Measurements from ENCODE around the gene HTR5A. TPM values are rescaled to one million over a fixed set of nuclear protein-coding genes. Genes with fewer than 3 reads are reported as not detected.

HTR5A gene
- total and polyA plus RNA-seq, 2 donors (not counting 3 experiments of a cell fraction or from before 2014, with no cell fraction given): not detected

GRCh38 chr7:155115288-155115687 lies 45.2 kb downstream of the HTR5A start:
- TF ChIP-seq POLR2AphosphoS5 (IDR thresholded peaks at IDR 0.05; ENCODE audit: insufficient read depth, low read depth, low read length): no peak
- no peak for TF ChIP-seq EZH2 (IDR thresholded peaks at IDR 0.05; ENCODE audit: borderline replicate concordance, low read depth, low read length, severe bottlenecking)
- no peak for TF ChIP-seq FOS (IDR thresholded peaks at IDR 0.05; ENCODE audit: borderline replicate concordance, insufficient read depth, low read length)
- TF ChIP-seq POLR2A (IDR thresholded peaks at IDR 0.05; ENCODE audit: low read depth, low read length): no peak
- TF ChIP-seq MYC (IDR thresholded peaks at IDR 0.05; ENCODE audit: low read depth, low read length): no peak
- TF ChIP-seq GATA2 (IDR thresholded peaks at IDR 0.05; ENCODE audit: insufficient read depth, insufficient read length, low read depth, low read length): no peak
- TF ChIP-seq MAX (IDR thresholded peaks at IDR 0.05; ENCODE audit: insufficient read depth, insufficient read length): no peak
- TF ChIP-seq JUN (IDR thresholded peaks at IDR 0.05; ENCODE audit: borderline replicate concordance, insufficient read depth, insufficient read length, low read depth): no peak
- no peak for TF ChIP-seq CTCF (IDR thresholded peaks at IDR 0.05; ENCODE audit: extremely low read depth in 1 of 2, insufficient read depth in 1 of 2, low read depth in 1 of 2, low read length in 2 of 2)
- intact Hi-C loops (cut with micrococcal nuclease) (no loop called here), dilution Hi-C loops (cut with MboI; ENCODE audit: extremely low pct_ligation_motif_present, low sequenced_read_pairs) (no loop called here)
- H2AFZ ChIP-seq (ENCODE audit: low read depth, low read length): no peak overlapping the region
- FAIRE-seq (no peak), DNase-seq (ENCODE audit: low read depth, low spot score) (no peak)
- CTCF ChIA-PET: no interaction called here
- BruUV-seq (replicated peaks): no TSS peak
- H3K9ac ChIP-seq (replicated peaks; ENCODE audit: extremely low read depth, insufficient read depth, low read length): no peak overlapping the region
- H3K27me3 ChIP-seq (ENCODE audit: control insufficient read depth in 2 of 2, insufficient read depth in 2 of 2, low read length in 2 of 2): no peaks in the 10 kb centered on the region
- POLR2A ChIA-PET: no interaction called here
- H3K9me3 ChIP-seq (replicated peaks; ENCODE audit: control insufficient read depth, insufficient read depth, low read length): no peaks in the 10 kb centered on the region
- no peak overlapping the region for H3K27ac ChIP-seq (ENCODE audit: insufficient read depth, low read depth, low read length)
- no peaks in the 10 kb centered on the region for H3K36me3 ChIP-seq (ENCODE audit: control insufficient read depth in 2 of 2, extremely low read depth in 1 of 2, insufficient read depth in 2 of 2, low read length in 2 of 2)
- no peaks in the 10 kb centered on the region for H4K20me1 ChIP-seq (replicated peaks; ENCODE audit: control insufficient read depth, extremely low read depth, insufficient read depth, low read length)
- H3K79me2 ChIP-seq (ENCODE audit: control insufficient read depth, insufficient read depth, low read length): no peaks in the 10 kb centered on the region
- no peaks in the 10 kb centered on the region for H3K9me1 ChIP-seq (replicated peaks; ENCODE audit: control insufficient read depth, extremely low read depth, insufficient read depth, low read length)
- no peak overlapping the region for H3K4me3 ChIP-seq (replicated peaks in 1 of 3; ENCODE audit: insufficient read depth in 1 of 3, low read depth in 1 of 3, low read length in 3 of 3)
- no peak overlapping the region for H3K4me2 ChIP-seq (ENCODE audit: insufficient read depth, low read length)
- no peaks in the 10 kb centered on the region for H3K4me1 ChIP-seq (ENCODE audit: control insufficient read depth, extremely low read depth, insufficient read depth, low read length)

All from endothelial cell of umbilical vein (primary cell).